Measurements from ENCODE around the gene IFT27.
A peak's percentile ranks its signal among the peaks of the same experiment; 100 is the strongest.

The IFT27 gene

GRCh38 chr22:36744413-36744765 is 31.5 kb downstream of the IFT27 start:
- Histone ChIP-seq H3K18ac (ENCODE audit: low read length) (no peak overlapping the region), H3K4ac (ENCODE audit: low read depth, low read length) (no peak overlapping the region), H2BK5ac (ENCODE audit: low read length) (no peak overlapping the region), H3K27ac (ENCODE audit: low read depth, low read length) (no peak overlapping the region), H4K8ac (ENCODE audit: low read depth, low read length) (no peak overlapping the region), H3K23ac (ENCODE audit: low read length) (no peak overlapping the region), H3K4me3 (ENCODE audit: low read length) (no peak overlapping the region), H2BK15ac (replicated peaks; ENCODE audit: low read depth) (no peak overlapping the region), H3K4me1 (ENCODE audit: control insufficient read depth, low read depth, low read length) (no peaks in the 10 kb centered on the region), H3K79me1 (ENCODE audit: low read length) (no peaks in the 10 kb centered on the region), H2BK120ac (ENCODE audit: low read depth, low read length) (no peak overlapping the region), H3K56ac (ENCODE audit: low read length) (no peak overlapping the region), H3K4me2 (ENCODE audit: low read length) (no peak overlapping the region), H3K36me3 (ENCODE audit: control insufficient read depth, insufficient read depth, low read length) (no peaks in the 10 kb centered on the region), H3K27me3 (ENCODE audit: insufficient read depth, low read length, poor library complexity) (no peaks in the 10 kb centered on the region), H4K5ac (ENCODE audit: low read length) (no peak overlapping the region), H2AK5ac (ENCODE audit: low read length) (no peak overlapping the region), H3K79me2 (ENCODE audit: control insufficient read depth, insufficient read depth, low read length) (no peaks in the 10 kb centered on the region), H3K9ac (ENCODE audit: low read length) (no peak overlapping the region)
- no CpG with 5 or more reads among the region's 4 CpGs for WGBS (ENCODE audit: extremely low coverage, insufficient coverage, low lambda C conversion rate)
- no peak for DNase-seq

- Histone ChIP-seq H2BK5ac (ENCODE audit: low read length) (no peak overlapping the region), H3K56ac (ENCODE audit: low read length) (no peak overlapping the region), H3K79me2 (ENCODE audit: control insufficient read depth, insufficient read depth, low read length) (no peaks in the 10 kb centered on the region), H3K27ac (ENCODE audit: low read depth, low read length) (no peak overlapping the region), H2BK120ac (ENCODE audit: low read depth, low read length) (no peak overlapping the region), H4K8ac (ENCODE audit: low read depth, low read length) (no peak overlapping the region), H3K79me1 (ENCODE audit: low read length) (no peaks in the 10 kb centered on the region), H3K27me3 (ENCODE audit: insufficient read depth, low read length, poor library complexity) (no peaks in the 10 kb centered on the region), H3K4me3 (ENCODE audit: low read length) (no peak overlapping the region), H4K5ac (ENCODE audit: low read length) (no peak overlapping the region), H3K23ac (ENCODE audit: low read length) (no peak overlapping the region), H3K18ac (ENCODE audit: low read length) (no peak overlapping the region), H3K36me3 (ENCODE audit: control insufficient read depth, insufficient read depth, low read length) (no peaks in the 10 kb centered on the region), H3K4ac (ENCODE audit: low read depth, low read length) (no peak overlapping the region), H3K4me2 (ENCODE audit: low read length) (no peak overlapping the region), H3K9ac (ENCODE audit: low read length) (no peak overlapping the region), H2BK15ac (replicated peaks; ENCODE audit: low read depth) (no peak overlapping the region), H3K4me1 (ENCODE audit: control insufficient read depth, low read depth, low read length) (no peaks in the 10 kb centered on the region), H2AK5ac (ENCODE audit: low read length) (no peak overlapping the region)
- no CpG with 5 or more reads among the region's 21 CpGs for WGBS (ENCODE audit: extremely low coverage, insufficient coverage, low lambda C conversion rate)
- no peak for DNase-seq
These were observed 32.1 kb downstream of the IFT27 start for GRCh38 chr22:36743591-36744412.

- Histone ChIP-seq H2BK120ac (ENCODE audit: low read depth, low read length) (no peak overlapping the region), H3K4me3 (ENCODE audit: low read length) (no peak overlapping the region), H3K27me3 (ENCODE audit: insufficient read depth, low read length, poor library complexity) (no peaks in the 10 kb centered on the region), H3K79me2 (ENCODE audit: control insufficient read depth, insufficient read depth, low read length) (no peaks in the 10 kb centered on the region), H4K8ac (ENCODE audit: low read depth, low read length) (no peak overlapping the region), H3K4me2 (ENCODE audit: low read length) (no peak overlapping the region), H3K23ac (ENCODE audit: low read length) (no peak overlapping the region), H3K9ac (ENCODE audit: low read length) (no peak overlapping the region), H3K4ac (ENCODE audit: low read depth, low read length) (no peak overlapping the region), H4K5ac (ENCODE audit: low read length) (no peak overlapping the region), H2AK5ac (ENCODE audit: low read length) (no peak overlapping the region), H3K27ac (ENCODE audit: low read depth, low read length) (no peak overlapping the region), H3K79me1 (ENCODE audit: low read length) (no peaks in the 10 kb centered on the region), H3K36me3 (ENCODE audit: control insufficient read depth, insufficient read depth, low read length) (no peaks in the 10 kb centered on the region), H3K56ac (ENCODE audit: low read length) (no peak overlapping the region), H3K4me1 (ENCODE audit: control insufficient read depth, low read depth, low read length) (no peaks in the 10 kb centered on the region), H2BK5ac (ENCODE audit: low read length) (no peak overlapping the region), H3K18ac (ENCODE audit: low read length) (no peak overlapping the region), H2BK15ac (replicated peaks; ENCODE audit: low read depth) (no peak overlapping the region)
- WGBS (ENCODE audit: extremely low coverage, insufficient coverage, low lambda C conversion rate): no CpG with 5 or more reads among the region's 4 CpGs
- no peak for DNase-seq
These were observed 32.9 kb downstream of the IFT27 start for GRCh38 chr22:36743011-36743410.

DNA sequence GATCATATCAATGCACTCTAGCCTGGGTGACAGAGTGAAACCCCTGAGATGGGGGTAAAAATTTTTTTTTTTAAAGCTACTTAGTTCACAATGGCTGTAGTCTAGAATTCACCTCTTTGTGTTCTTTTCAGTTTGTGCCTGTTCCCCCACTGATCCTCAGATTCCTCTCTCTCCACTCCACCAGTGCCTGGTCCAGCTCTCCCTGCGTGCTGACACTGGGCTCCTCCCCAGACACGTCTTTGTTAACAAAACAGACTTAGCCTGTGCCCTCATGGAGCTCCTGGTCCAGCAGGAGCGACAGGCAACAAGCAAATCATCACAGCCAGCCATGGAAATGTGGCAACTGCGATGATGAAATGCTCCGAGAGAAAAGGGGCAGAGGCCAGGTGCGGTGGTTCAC is 34.0 kb downstream of the IFT27 start:
- Histone ChIP-seq H2BK120ac (ENCODE audit: low read depth, low read length) (no peak overlapping the region), H3K27ac (ENCODE audit: low read depth, low read length) (no peak overlapping the region), H3K4me3 (ENCODE audit: low read length) (no peak overlapping the region), H4K5ac (ENCODE audit: low read length) (no peak overlapping the region), H2BK15ac (replicated peaks; ENCODE audit: low read depth) (no peak overlapping the region), H2AK5ac (ENCODE audit: low read length) (no peak overlapping the region), H3K4me1 (ENCODE audit: control insufficient read depth, low read depth, low read length) (no peaks in the 10 kb centered on the region), H3K36me3 (ENCODE audit: control insufficient read depth, insufficient read depth, low read length) (no peaks in the 10 kb centered on the region), H4K8ac (ENCODE audit: low read depth, low read length) (no peak overlapping the region), H3K4ac (ENCODE audit: low read depth, low read length) (no peak overlapping the region), H3K56ac (ENCODE audit: low read length) (no peak overlapping the region), H3K79me1 (ENCODE audit: low read length) (no peaks in the 10 kb centered on the region), H3K18ac (ENCODE audit: low read length) (no peak overlapping the region), H3K9ac (ENCODE audit: low read length) (no peak overlapping the region), H3K79me2 (ENCODE audit: control insufficient read depth, insufficient read depth, low read length) (no peaks in the 10 kb centered on the region), H2BK5ac (ENCODE audit: low read length) (no peak overlapping the region), H3K23ac (ENCODE audit: low read length) (no peak overlapping the region), H3K27me3 (ENCODE audit: insufficient read depth, low read length, poor library complexity) (no peaks in the 10 kb centered on the region), H3K4me2 (ENCODE audit: low read length) (no peak overlapping the region)
- no CpG with 5 or more reads among the region's 6 CpGs for WGBS (ENCODE audit: extremely low coverage, insufficient coverage, low lambda C conversion rate)
- DNase-seq: no peak

DNA sequence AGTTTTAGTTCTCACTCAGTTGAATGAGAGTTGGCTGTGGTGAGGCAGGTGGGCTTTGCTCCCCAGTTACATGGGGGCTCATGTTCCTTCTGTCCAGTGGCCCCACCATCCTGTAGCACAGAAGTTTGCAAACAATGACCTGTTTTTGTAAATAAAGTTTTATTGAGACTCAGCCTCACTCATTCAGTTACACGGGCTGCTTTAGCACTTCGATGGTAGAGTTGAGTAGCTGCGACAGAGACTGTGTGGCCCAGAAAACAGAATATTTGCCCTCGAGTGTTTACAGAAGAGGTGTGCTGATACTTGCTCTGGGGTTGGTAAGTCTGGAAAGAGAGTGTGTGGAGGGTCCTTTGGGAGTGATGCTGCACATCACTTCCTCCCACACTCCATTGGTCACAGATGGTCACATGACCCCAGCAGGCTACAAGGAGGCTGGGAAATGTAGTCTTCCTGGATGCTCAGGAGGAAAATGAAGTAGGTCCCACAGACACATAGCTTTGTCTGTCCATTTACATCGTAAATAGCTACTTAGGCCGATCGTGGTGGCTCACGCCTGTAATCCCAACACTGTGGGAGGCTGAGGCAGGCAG is 34.6 kb downstream of the IFT27 start:
- H2BK5ac ChIP-seq (ENCODE audit: low read length): no peak overlapping the region
- no peaks in the 10 kb centered on the region for H3K36me3 ChIP-seq (ENCODE audit: control insufficient read depth, insufficient read depth, low read length)
- H3K56ac ChIP-seq (ENCODE audit: low read length): no peak overlapping the region
- H4K5ac ChIP-seq (ENCODE audit: low read length): no peak overlapping the region
- H3K27me3 ChIP-seq (ENCODE audit: insufficient read depth, low read length, poor library complexity): no peaks in the 10 kb centered on the region
- no peak overlapping the region for H3K27ac ChIP-seq (ENCODE audit: low read depth, low read length)
- H2BK15ac ChIP-seq (replicated peaks; ENCODE audit: low read depth): no peak overlapping the region
- H2BK120ac ChIP-seq (ENCODE audit: low read depth, low read length): no peak overlapping the region
- H2AK5ac ChIP-seq (ENCODE audit: low read length): no peak overlapping the region
- no CpG with 5 or more reads among the region's 8 CpGs for WGBS (ENCODE audit: extremely low coverage, insufficient coverage, low lambda C conversion rate)
- no peaks in the 10 kb centered on the region for H3K79me1 ChIP-seq (ENCODE audit: low read length)
- no peak overlapping the region for H4K8ac ChIP-seq (ENCODE audit: low read depth, low read length)
- no peak overlapping the region for H3K23ac ChIP-seq (ENCODE audit: low read length)
- no peak overlapping the region for H3K4me2 ChIP-seq (ENCODE audit: low read length)
- H3K9ac ChIP-seq (ENCODE audit: low read length): no peak overlapping the region
- H3K4me1 ChIP-seq (ENCODE audit: control insufficient read depth, low read depth, low read length): no peaks in the 10 kb centered on the region
- no peaks in the 10 kb centered on the region for H3K79me2 ChIP-seq (ENCODE audit: control insufficient read depth, insufficient read depth, low read length)
- DNase-seq: peak; percentile 68
- no peak overlapping the region for H3K4ac ChIP-seq (ENCODE audit: low read depth, low read length)
- H3K18ac ChIP-seq (ENCODE audit: low read length): no peak overlapping the region
- H3K4me3 ChIP-seq (ENCODE audit: low read length): no peak overlapping the region

DNA sequence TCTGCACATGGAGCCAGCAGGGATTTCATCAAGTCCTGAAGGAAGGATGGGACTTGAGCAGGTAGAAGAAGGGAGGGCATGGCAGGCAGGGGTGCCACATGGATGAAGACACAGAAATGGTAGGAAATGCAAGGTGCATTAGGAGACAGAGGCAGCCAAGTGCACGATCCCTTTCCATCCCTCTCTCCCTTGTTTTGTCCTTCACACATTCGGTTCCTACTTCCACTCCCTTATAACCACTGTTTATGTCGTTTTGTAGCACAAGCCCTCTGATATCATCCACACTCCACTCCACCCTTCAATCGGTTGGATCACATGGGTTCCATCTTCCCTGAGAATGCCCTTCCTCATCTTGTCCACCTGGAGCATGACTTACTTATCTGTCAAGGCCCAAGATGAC is 35.2 kb downstream of the IFT27 start:
- H3K79me1 ChIP-seq (ENCODE audit: low read length): no peaks in the 10 kb centered on the region
- H3K4me3 ChIP-seq (ENCODE audit: low read length): no peak overlapping the region
- no peak for DNase-seq
- no peak overlapping the region for H3K18ac ChIP-seq (ENCODE audit: low read length)
- H3K27ac ChIP-seq (ENCODE audit: low read depth, low read length): no peak overlapping the region
- H3K79me2 ChIP-seq (ENCODE audit: control insufficient read depth, insufficient read depth, low read length): no peaks in the 10 kb centered on the region
- H4K8ac ChIP-seq (ENCODE audit: low read depth, low read length): no peak overlapping the region
- H3K4me2 ChIP-seq (ENCODE audit: low read length): no peak overlapping the region
- no peak overlapping the region for H4K5ac ChIP-seq (ENCODE audit: low read length)
- H3K4me1 ChIP-seq (ENCODE audit: control insufficient read depth, low read depth, low read length): no peaks in the 10 kb centered on the region
- no peaks in the 10 kb centered on the region for H3K27me3 ChIP-seq (ENCODE audit: insufficient read depth, low read length, poor library complexity)
- no peak overlapping the region for H3K56ac ChIP-seq (ENCODE audit: low read length)
- no peak overlapping the region for H2BK5ac ChIP-seq (ENCODE audit: low read length)
- WGBS (ENCODE audit: extremely low coverage, insufficient coverage, low lambda C conversion rate): no CpG with 5 or more reads among the region's 4 CpGs
- H2AK5ac ChIP-seq (ENCODE audit: low read length): no peak overlapping the region
- H3K36me3 ChIP-seq (ENCODE audit: control insufficient read depth, insufficient read depth, low read length): no peaks in the 10 kb centered on the region
- H2BK15ac ChIP-seq (replicated peaks; ENCODE audit: low read depth): no peak overlapping the region
- H2BK120ac ChIP-seq (ENCODE audit: low read depth, low read length): no peak overlapping the region
- H3K9ac ChIP-seq (ENCODE audit: low read length): no peak overlapping the region
- no peak overlapping the region for H3K4ac ChIP-seq (ENCODE audit: low read depth, low read length)
- no peak overlapping the region for H3K23ac ChIP-seq (ENCODE audit: low read length)
